HEK293 (cell line): ENCODE data around the gene STC2.

Source experiments
- CTCF ChIA-PET: fragments of 350-600 bp; formaldehyde crosslinking; extraction: SDS; loops from one replicate; lab custom pipeline; 2021; ENCODE audit warnings: antibody characterized with exemption; lab: Yijun Ruan, JAX
- POLR2A ChIA-PET: fragments of 300-600 bp; formaldehyde crosslinking; extraction: SDS; loops from one replicate; lab custom pipeline; 2020; ENCODE audit warnings: antibody characterized with exemption, inconsistent platforms; lab: Yijun Ruan, JAX
- H3K27ac ChIP-seq: fragments of 200-500 bp; sonication (Bioruptor generic); 2 replicates; pipeline ENCODE4 v1.5.1; 2014; ENCODE audit warnings: low read depth, low read length, control low read depth, inconsistent platforms; ENCODE audit errors: extremely low read depth
- H3K36me3 ChIP-seq, 2 experiments: fragments of 200-500 bp in 1 of 2; sonication (Bioruptor generic) in 1 of 2; 1 replicate in 1 of 2; 2 replicates in 1 of 2; pipeline ENCODE4 v1.5.1; 2014 to 2017; ENCODE audit warnings: inconsistent platforms in 2 of 2, low read length in 2 of 2; ENCODE audit not compliant: control insufficient read depth in 2 of 2, insufficient read depth in 1 of 2
- H3K4me1 ChIP-seq: fragments of 200-500 bp; sonication (Bioruptor generic); 2 replicates; pipeline ENCODE4 v1.5.1; 2014; ENCODE audit warnings: mild to moderate bottlenecking, low read length, inconsistent platforms; ENCODE audit not compliant: control insufficient read depth, insufficient read depth
- H3K4me3 ChIP-seq: 2 replicates; pipeline ENCODE4 v1.5.1; 2011; ENCODE audit warnings: low read depth, mild to moderate bottlenecking, control low read depth, low read length, moderate library complexity
- H3K9me3 ChIP-seq: fragments of 200-500 bp; sonication (Bioruptor generic); 2 replicates; pipeline ENCODE4 v1.5.1; 2014; ENCODE audit warnings: low read depth, low read length, inconsistent platforms; ENCODE audit not compliant: control insufficient read depth, insufficient read depth
- SCRT2 ChIP-seq: fragments of 450-650 bp; formaldehyde crosslinking; IDR thresholded peaks from 2 replicates; pipeline ENCODE4 v1.5.1; 2016; ENCODE audit warnings: missing biosample characterization, missing genetic modification characterization
- SETDB1 ChIP-seq: IDR thresholded peaks from one replicate; pipeline ENCODE4 v1.6.1; 2017; ENCODE audit warnings: mild to moderate bottlenecking, low read length, moderate library complexity, mixed read lengths; ENCODE audit not compliant: insufficient read length
- ZBTB17 ChIP-seq: fragments of 450-650 bp; formaldehyde crosslinking; IDR thresholded peaks from 2 replicates; pipeline ENCODE4 v1.5.1; 2016; ENCODE audit warnings: missing biosample characterization, missing genetic modification characterization
- ZBTB20 ChIP-seq: fragments of 450-650 bp; formaldehyde crosslinking; IDR thresholded peaks from 2 replicates; pipeline ENCODE4 v1.5.1; 2016; ENCODE audit warnings: missing biosample characterization, missing genetic modification characterization
- ZBTB8A ChIP-seq: fragments of 450-650 bp; formaldehyde crosslinking; IDR thresholded peaks from 2 replicates; pipeline ENCODE4 v1.5.1; 2016; ENCODE audit warnings: missing biosample characterization, missing genetic modification characterization
- ZEB2 ChIP-seq: fragments of 450-650 bp; formaldehyde crosslinking; IDR thresholded peaks from 2 replicates; pipeline ENCODE4 v1.5.1; 2016; ENCODE audit warnings: missing biosample characterization, missing genetic modification characterization
- ZNF121 ChIP-seq: fragments of 450-650 bp; formaldehyde crosslinking; IDR thresholded peaks from 2 replicates; pipeline ENCODE4 v1.5.1; 2016; ENCODE audit warnings: missing biosample characterization, missing genetic modification characterization
- ZNF174 ChIP-seq: fragments of 450-650 bp; formaldehyde crosslinking; IDR thresholded peaks from 2 replicates; pipeline ENCODE4 v1.5.0; 2017; ENCODE audit warnings: missing biosample characterization, mild to moderate bottlenecking, missing genetic modification characterization
- ZNF404 ChIP-seq: fragments of 450-650 bp; formaldehyde crosslinking; IDR thresholded peaks from 2 replicates; pipeline ENCODE4 v1.5.1; 2017; ENCODE audit warnings: missing biosample characterization, missing genetic modification characterization
- ZNF529 ChIP-seq: fragments of 450-650 bp; formaldehyde crosslinking; IDR thresholded peaks from 2 replicates; pipeline ENCODE4 v1.5.1; 2017; ENCODE audit warnings: missing genetic modification characterization, missing biosample characterization; ENCODE audit not compliant: insufficient replicate concordance
- ZNF600 ChIP-seq: fragments of 450-650 bp; formaldehyde crosslinking; IDR thresholded peaks from 2 replicates; pipeline ENCODE4 v1.5.1; 2016; ENCODE audit warnings: missing biosample characterization, missing genetic modification characterization
- ZNF670 ChIP-seq: fragments of 450-650 bp; formaldehyde crosslinking; IDR thresholded peaks from 2 replicates; pipeline ENCODE4 v1.5.1; 2016; ENCODE audit warnings: missing biosample characterization, missing genetic modification characterization, low read depth
- ZNF76 ChIP-seq: fragments of 450-650 bp; formaldehyde crosslinking; IDR thresholded peaks from 2 replicates; pipeline ENCODE4; 2016; ENCODE audit warnings: low read depth, missing biosample characterization, missing genetic modification characterization, borderline replicate concordance
- ZNF768 ChIP-seq: fragments of 450-650 bp; formaldehyde crosslinking; IDR thresholded peaks from 2 replicates; pipeline ENCODE4 v1.5.1; 2018; ENCODE audit warnings: missing biosample characterization, mild to moderate bottlenecking, missing genetic modification characterization
- ZNF776 ChIP-seq: fragments of 450-650 bp; formaldehyde crosslinking; IDR thresholded peaks from 2 replicates; pipeline ENCODE4 v1.5.0; 2017; ENCODE audit warnings: missing biosample characterization, missing genetic modification characterization, borderline replicate concordance
- TF ChIP-seq, protein P1 (sequence below): fragments of 450-650 bp; formaldehyde crosslinking; IDR thresholded peaks from 2 replicates; pipeline ENCODE4 v1.5.1; 2016; ENCODE audit warnings: missing biosample characterization, missing genetic modification characterization
- TF ChIP-seq, protein P2 (sequence below): fragments of 450-650 bp; formaldehyde crosslinking; IDR thresholded peaks from 2 replicates; pipeline ENCODE4 v1.5.0; 2017; ENCODE audit warnings: missing biosample characterization, missing genetic modification characterization, borderline replicate concordance
- TF ChIP-seq, protein P3 (sequence below): fragments of 450-650 bp; formaldehyde crosslinking; IDR thresholded peaks from 2 replicates; pipeline ENCODE4; 2016; ENCODE audit warnings: missing biosample characterization, missing genetic modification characterization
- TF ChIP-seq, protein P4 (sequence below): fragments of 450-650 bp; formaldehyde crosslinking; IDR thresholded peaks from 2 replicates; pipeline ENCODE4 v1.5.1; 2016; ENCODE audit warnings: missing biosample characterization, missing genetic modification characterization, borderline replicate concordance
- TF ChIP-seq, protein P5 (sequence below): fragments of 450-650 bp; formaldehyde crosslinking; IDR thresholded peaks from 2 replicates; pipeline ENCODE4 v1.5.1; 2016; ENCODE audit warnings: missing biosample characterization, missing genetic modification characterization
- TF ChIP-seq, protein P6 (sequence below): fragments of 450-650 bp; formaldehyde crosslinking; conservative IDR thresholded peaks from 2 replicates; pipeline ENCODE4 v1.5.1; 2016; ENCODE audit warnings: low read depth, missing biosample characterization, missing genetic modification characterization

Gene STC2

DNA sequence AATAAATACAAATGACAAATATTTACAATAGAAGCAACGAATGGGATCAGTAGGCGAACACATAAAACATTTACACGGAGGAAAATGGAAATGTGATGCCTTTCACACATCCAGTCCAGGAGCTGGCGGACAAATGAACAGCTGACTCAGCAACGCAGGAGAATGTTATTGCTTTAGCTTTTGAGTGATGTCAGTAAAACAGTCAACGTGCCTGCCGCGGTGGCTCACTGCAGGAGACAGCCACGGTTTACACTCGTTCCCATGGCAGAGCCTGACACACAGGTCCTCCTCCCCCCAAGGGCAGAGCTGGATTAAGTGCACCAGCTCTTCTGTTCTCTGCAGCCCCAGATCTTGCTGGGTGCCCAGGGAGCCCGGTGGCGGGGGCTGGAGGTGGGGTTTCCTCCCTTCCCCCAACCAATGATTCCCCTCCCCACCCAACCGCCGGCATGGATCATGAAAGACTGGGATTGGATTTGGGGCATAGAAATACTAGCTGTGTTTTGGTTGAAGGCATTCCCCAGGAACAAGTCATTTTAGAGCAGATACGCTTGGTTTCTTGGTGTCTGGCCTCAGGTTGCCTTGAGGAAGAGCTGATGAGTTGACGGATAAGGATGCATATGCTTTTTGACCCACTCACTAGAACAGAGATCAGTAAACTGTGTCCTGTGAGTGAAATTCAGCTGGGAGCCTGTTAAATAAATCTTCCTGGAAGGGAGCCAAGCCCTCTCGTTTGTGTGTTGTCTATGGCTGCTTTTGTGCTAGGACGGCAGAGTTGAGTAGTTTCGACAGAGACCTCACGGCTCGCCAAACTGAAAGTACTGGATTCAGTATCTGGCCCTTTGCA lies 12.5 kb downstream of the STC2 start:
- POLR2A ChIA-PET: interaction anchor here (1.2 to 7.7 kb wide), 5 partner anchors 9 to 21 kb away, joined by 4 to 134 read pairs (median 11); partner anchors contain the start of gene STC2
- Histone ChIP-seq H3K36me3 (peaks cover 5 to 36% of the 10 kb centered on the region in 2 experiments; a peak in 2 of 3 replicates), H3K4me1 (peaks cover 20% of the 10 kb centered on the region), H3K4me3 (no peak overlapping the region), H3K9me3 (no peaks in the 10 kb centered on the region), H3K27ac (peak overlapping the region; percentile 74)
- CTCF ChIA-PET: interaction anchor here (0.6 to 3.3 kb wide), 6 partner anchors 12 to 607 kb away, joined by 3 to 17 read pairs (median 4); partner anchors contain the start of gene STC2
- TF ChIP-seq ZEB2 (tag by site-specific recombination) (peak; percentile 58), SCRT2 (tag by site-specific recombination) (0 out of 2 replicates have a peak, but pooled peaks have one; percentile 30), ZBTB8A (tag by site-specific recombination) (peak; percentile 84), ZNF76 (tag by site-specific recombination) (0 out of 2 replicates have a peak, but pooled peaks have one; percentile 32), ZNF776 (tag by site-specific recombination) (no peak), ZNF768 (tag by site-specific recombination) (peak; percentile 7; the same call in 1 of the 2 replicates), ZNF529 (tag by site-specific recombination) (no peak), ZBTB20 (peak; percentile 61), ZNF600 (peak; percentile 80), ZNF174 (no peak), SETDB1 (peak; percentile 59), ZNF404 (no peak), ZNF670 (tag by site-specific recombination) (no peak), ZNF121 (tag by site-specific recombination) (0 out of 2 replicates have a peak, but pooled peaks have one; percentile 27), ZBTB17 (tag by site-specific recombination) (peak; percentile 79)
- TF ChIP-seq, protein P1, sequence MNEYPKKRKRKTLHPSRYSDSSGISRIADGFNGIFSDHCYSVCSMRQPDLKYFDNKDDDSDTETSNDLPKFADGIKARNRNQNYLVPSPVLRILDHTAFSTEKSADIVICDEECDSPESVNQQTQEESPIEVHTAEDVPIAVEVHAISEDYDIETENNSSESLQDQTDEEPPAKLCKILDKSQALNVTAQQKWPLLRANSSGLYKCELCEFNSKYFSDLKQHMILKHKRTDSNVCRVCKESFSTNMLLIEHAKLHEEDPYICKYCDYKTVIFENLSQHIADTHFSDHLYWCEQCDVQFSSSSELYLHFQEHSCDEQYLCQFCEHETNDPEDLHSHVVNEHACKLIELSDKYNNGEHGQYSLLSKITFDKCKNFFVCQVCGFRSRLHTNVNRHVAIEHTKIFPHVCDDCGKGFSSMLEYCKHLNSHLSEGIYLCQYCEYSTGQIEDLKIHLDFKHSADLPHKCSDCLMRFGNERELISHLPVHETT (tag by site-specific recombination): 0 out of 2 replicates have a peak, but pooled peaks have one; percentile 37
- TF ChIP-seq, protein P2, sequence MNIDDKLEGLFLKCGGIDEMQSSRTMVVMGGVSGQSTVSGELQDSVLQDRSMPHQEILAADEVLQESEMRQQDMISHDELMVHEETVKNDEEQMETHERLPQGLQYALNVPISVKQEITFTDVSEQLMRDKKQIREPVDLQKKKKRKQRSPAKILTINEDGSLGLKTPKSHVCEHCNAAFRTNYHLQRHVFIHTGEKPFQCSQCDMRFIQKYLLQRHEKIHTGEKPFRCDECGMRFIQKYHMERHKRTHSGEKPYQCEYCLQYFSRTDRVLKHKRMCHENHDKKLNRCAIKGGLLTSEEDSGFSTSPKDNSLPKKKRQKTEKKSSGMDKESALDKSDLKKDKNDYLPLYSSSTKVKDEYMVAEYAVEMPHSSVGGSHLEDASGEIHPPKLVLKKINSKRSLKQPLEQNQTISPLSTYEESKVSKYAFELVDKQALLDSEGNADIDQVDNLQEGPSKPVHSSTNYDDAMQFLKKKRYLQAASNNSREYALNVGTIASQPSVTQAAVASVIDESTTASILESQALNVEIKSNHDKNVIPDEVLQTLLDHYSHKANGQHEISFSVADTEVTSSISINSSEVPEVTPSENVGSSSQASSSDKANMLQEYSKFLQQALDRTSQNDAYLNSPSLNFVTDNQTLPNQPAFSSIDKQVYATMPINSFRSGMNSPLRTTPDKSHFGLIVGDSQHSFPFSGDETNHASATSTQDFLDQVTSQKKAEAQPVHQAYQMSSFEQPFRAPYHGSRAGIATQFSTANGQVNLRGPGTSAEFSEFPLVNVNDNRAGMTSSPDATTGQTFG (tag by site-specific recombination): no peak
- TF ChIP-seq, protein P3, sequence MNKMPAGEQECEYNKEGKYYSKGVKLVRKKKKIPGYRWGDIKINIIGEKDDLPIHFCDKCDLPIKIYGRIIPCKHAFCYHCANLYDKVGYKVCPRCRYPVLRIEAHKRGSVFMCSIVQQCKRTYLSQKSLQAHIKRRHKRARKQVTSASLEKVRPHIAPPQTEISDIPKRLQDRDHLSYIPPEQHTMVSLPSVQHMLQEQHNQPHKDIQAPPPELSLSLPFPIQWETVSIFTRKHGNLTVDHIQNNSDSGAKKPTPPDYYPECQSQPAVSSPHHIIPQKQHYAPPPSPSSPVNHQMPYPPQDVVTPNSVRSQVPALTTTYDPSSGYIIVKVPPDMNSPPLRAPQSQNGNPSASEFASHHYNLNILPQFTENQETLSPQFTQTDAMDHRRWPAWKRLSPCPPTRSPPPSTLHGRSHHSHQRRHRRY: no peak
- TF ChIP-seq, protein P4, sequence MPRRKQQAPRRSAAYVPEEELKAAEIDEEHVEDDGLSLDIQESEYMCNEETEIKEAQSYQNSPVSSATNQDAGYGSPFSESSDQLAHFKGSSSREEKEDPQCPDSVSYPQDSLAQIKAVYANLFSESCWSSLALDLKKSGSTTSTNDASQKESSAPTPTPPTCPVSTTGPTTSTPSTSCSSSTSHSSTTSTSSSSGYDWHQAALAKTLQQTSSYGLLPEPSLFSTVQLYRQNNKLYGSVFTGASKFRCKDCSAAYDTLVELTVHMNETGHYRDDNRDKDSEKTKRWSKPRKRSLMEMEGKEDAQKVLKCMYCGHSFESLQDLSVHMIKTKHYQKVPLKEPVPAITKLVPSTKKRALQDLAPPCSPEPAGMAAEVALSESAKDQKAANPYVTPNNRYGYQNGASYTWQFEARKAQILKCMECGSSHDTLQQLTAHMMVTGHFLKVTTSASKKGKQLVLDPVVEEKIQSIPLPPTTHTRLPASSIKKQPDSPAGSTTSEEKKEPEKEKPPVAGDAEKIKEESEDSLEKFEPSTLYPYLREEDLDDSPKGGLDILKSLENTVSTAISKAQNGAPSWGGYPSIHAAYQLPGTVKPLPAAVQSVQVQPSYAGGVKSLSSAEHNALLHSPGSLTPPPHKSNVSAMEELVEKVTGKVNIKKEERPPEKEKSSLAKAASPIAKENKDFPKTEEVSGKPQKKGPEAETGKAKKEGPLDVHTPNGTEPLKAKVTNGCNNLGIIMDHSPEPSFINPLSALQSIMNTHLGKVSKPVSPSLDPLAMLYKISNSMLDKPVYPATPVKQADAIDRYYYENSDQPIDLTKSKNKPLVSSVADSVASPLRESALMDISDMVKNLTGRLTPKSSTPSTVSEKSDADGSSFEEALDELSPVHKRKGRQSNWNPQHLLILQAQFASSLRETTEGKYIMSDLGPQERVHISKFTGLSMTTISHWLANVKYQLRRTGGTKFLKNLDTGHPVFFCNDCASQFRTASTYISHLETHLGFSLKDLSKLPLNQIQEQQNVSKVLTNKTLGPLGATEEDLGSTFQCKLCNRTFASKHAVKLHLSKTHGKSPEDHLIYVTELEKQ (tag by site-specific recombination): peak; percentile 81; the same call in 1 of the 2 replicates
- TF ChIP-seq, protein P5, sequence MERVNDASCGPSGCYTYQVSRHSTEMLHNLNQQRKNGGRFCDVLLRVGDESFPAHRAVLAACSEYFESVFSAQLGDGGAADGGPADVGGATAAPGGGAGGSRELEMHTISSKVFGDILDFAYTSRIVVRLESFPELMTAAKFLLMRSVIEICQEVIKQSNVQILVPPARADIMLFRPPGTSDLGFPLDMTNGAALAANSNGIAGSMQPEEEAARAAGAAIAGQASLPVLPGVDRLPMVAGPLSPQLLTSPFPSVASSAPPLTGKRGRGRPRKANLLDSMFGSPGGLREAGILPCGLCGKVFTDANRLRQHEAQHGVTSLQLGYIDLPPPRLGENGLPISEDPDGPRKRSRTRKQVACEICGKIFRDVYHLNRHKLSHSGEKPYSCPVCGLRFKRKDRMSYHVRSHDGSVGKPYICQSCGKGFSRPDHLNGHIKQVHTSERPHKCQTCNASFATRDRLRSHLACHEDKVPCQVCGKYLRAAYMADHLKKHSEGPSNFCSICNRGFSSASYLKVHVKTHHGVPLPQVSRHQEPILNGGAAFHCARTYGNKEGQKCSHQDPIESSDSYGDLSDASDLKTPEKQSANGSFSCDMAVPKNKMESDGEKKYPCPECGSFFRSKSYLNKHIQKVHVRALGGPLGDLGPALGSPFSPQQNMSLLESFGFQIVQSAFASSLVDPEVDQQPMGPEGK (tag by site-specific recombination): peak; percentile 85
- TF ChIP-seq, protein P6, sequence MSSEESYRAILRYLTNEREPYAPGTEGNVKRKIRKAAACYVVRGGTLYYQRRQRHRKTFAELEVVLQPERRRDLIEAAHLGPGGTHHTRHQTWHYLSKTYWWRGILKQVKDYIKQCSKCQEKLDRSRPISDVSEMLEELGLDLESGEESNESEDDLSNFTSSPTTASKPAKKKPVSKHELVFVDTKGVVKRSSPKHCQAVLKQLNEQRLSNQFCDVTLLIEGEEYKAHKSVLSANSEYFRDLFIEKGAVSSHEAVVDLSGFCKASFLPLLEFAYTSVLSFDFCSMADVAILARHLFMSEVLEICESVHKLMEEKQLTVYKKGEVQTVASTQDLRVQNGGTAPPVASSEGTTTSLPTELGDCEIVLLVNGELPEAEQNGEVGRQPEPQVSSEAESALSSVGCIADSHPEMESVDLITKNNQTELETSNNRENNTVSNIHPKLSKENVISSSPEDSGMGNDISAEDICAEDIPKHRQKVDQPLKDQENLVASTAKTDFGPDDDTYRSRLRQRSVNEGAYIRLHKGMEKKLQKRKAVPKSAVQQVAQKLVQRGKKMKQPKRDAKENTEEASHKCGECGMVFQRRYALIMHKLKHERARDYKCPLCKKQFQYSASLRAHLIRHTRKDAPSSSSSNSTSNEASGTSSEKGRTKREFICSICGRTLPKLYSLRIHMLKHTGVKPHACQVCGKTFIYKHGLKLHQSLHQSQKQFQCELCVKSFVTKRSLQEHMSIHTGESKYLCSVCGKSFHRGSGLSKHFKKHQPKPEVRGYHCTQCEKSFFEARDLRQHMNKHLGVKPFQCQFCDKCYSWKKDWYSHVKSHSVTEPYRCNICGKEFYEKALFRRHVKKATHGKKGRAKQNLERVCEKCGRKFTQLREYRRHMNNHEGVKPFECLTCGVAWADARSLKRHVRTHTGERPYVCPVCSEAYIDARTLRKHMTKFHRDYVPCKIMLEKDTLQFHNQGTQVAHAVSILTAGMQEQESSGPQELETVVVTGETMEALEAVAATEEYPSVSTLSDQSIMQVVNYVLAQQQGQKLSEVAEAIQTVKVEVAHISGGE (tag by site-specific recombination): no peak
